Measurements from ENCODE around the gene GREB1.

The GREB1 gene

DNA sequence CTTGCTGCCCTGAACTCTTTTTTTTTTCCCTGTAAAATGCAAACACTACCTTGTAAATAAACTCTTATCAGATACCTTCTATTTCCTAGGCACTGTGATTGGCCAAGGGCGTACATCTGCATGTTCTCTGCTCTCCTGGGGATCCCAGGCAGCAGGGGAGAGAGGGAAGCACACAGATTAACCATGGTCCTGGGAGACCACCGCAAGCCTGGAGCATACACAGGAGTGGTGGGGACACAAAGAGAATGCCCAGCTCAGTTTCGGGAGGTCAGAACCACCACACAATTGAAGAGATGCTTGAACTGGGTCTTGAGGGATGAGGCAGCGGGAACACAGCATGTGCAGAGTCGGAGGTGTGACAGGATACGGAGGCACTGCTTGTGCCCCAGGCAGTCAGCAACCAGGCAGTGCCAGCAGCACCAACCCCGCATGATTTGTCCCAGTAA, 2.1 kb downstream of the GREB1 start:
- no peaks in the 10 kb centered on the region for H3K36me3 ChIP-seq (ENCODE audit: insufficient read depth)
- no peak overlapping the region for H3K4me3 ChIP-seq (IDR thresholded peaks at IDR 0.05; ENCODE audit: insufficient read depth, low read depth, low read length)
- no peak overlapping the region for H3K4me2 ChIP-seq
- H3K9ac ChIP-seq = no peak overlapping the region
- H3K27ac ChIP-seq = no peak overlapping the region
- peaks cover 19% of the 10 kb centered on the region for H3K4me1 ChIP-seq (ENCODE audit: low read depth, poor library complexity, severe bottlenecking)
- no peaks in the 10 kb centered on the region for H4K20me1 ChIP-seq (ENCODE audit: insufficient read depth)
- no peaks in the 10 kb centered on the region for H3K79me2 ChIP-seq (ENCODE audit: insufficient read depth, low read depth)
- TF ChIP-seq, protein P1, sequence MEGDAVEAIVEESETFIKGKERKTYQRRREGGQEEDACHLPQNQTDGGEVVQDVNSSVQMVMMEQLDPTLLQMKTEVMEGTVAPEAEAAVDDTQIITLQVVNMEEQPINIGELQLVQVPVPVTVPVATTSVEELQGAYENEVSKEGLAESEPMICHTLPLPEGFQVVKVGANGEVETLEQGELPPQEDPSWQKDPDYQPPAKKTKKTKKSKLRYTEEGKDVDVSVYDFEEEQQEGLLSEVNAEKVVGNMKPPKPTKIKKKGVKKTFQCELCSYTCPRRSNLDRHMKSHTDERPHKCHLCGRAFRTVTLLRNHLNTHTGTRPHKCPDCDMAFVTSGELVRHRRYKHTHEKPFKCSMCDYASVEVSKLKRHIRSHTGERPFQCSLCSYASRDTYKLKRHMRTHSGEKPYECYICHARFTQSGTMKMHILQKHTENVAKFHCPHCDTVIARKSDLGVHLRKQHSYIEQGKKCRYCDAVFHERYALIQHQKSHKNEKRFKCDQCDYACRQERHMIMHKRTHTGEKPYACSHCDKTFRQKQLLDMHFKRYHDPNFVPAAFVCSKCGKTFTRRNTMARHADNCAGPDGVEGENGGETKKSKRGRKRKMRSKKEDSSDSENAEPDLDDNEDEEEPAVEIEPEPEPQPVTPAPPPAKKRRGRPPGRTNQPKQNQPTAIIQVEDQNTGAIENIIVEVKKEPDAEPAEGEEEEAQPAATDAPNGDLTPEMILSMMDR (conservative IDR thresholded peaks at IDR 0.05; ENCODE audit: low read depth, low read length) = no peak
- no peak overlapping the region for H2AFZ ChIP-seq (ENCODE audit: low read depth)
- H3K27me3 ChIP-seq (ENCODE audit: insufficient read depth, low read depth) = no peaks in the 10 kb centered on the region

DNA sequence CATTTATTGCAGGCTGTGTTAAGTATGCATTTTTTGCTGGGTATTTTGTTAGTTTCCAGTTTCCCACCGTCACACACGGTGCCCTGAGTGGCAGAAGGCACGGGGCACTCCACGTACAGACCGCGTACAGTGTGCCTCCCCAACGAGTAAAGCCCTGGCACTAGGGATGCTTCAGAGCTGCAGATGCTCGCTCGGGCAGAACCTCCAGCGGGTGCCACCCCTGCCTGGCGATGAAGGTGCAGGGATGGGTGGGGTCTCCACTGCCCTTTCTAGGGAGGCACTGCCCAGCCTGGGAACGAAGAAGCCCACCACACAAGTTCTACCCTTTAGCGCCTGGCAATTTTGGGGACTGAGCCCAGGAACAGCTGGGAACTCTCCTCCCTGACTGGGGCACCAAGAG, 4.1 kb downstream of the GREB1 start:
- no peaks in the 10 kb centered on the region for H3K27me3 ChIP-seq (ENCODE audit: insufficient read depth, low read depth)

DNA sequence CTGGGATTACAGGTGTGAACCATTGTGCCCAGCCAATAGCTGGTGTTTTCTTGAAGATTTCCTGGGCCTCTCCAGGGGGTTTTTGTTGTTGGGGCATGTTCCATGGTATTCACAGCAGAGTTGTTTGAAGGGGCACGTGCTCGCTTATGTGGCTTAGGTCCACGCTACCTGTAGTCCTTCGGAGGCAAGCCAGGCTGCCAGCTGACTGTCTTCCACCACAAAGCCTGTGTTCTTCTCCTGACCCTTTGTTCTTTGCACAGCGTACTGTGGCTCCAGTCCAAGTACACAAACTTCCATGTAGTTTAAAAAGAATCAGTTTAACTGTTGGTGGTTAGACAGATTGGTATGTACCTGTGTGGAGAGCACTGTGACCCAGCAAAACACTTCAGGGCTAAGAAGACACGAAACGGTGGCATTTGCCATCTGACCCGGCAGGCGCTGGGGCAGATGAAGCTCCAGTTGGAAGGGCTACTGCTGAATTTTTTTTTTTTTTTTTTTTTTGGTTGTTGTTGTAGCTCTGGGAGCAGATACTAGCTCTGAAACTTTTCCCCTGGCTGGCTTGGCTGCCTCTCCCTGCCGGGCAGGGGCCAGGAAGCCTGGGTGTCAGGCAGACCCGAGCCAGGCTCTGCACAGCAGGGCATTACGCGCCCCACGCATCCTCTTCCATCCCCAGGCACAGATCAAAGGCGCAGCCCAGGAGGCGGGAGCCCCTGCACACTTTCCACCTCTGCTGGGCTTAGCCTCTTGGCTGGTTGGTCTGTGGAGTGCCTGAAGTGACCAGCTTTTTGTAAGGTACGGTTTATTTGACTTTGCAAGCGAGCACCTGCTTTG, 5.7 kb downstream of the GREB1 start:
- Histone ChIP-seq H3K27ac (no peak overlapping the region), H3K36me3 (ENCODE audit: insufficient read depth) (no peaks in the 10 kb centered on the region), H3K27me3 (ENCODE audit: insufficient read depth, low read depth) (no peaks in the 10 kb centered on the region), H3K9ac (no peak overlapping the region), H3K79me2 (ENCODE audit: insufficient read depth, low read depth) (no peaks in the 10 kb centered on the region), H4K20me1 (ENCODE audit: insufficient read depth) (no peaks in the 10 kb centered on the region), H3K4me2 (no peak overlapping the region), H3K4me3 (IDR thresholded peaks at IDR 0.05; ENCODE audit: insufficient read depth, low read depth, low read length) (no peak overlapping the region), H3K4me1 (ENCODE audit: low read depth, poor library complexity, severe bottlenecking) (peaks cover 20% of the 10 kb centered on the region), H2AFZ (ENCODE audit: low read depth) (no peak overlapping the region)
- TF ChIP-seq, protein P1 (conservative IDR thresholded peaks at IDR 0.05; ENCODE audit: low read depth, low read length) = no peak

More for the DNA sequence above, 4.1 kb downstream of the GREB1 start:
- Histone ChIP-seq H3K27ac (no peak overlapping the region), H4K20me1 (ENCODE audit: insufficient read depth) (no peaks in the 10 kb centered on the region), H3K36me3 (ENCODE audit: insufficient read depth) (no peaks in the 10 kb centered on the region), H3K4me1 (ENCODE audit: low read depth, poor library complexity, severe bottlenecking) (peaks cover 23% of the 10 kb centered on the region), H3K79me2 (ENCODE audit: insufficient read depth, low read depth) (no peaks in the 10 kb centered on the region), H3K4me3 (IDR thresholded peaks at IDR 0.05; ENCODE audit: insufficient read depth, low read depth, low read length) (no peak overlapping the region), H2AFZ (ENCODE audit: low read depth) (no peak overlapping the region), H3K4me2 (no peak overlapping the region), H3K9ac (no peak overlapping the region)
- TF ChIP-seq, protein P1 (conservative IDR thresholded peaks at IDR 0.05; ENCODE audit: low read depth, low read length) = no peak

DNA sequence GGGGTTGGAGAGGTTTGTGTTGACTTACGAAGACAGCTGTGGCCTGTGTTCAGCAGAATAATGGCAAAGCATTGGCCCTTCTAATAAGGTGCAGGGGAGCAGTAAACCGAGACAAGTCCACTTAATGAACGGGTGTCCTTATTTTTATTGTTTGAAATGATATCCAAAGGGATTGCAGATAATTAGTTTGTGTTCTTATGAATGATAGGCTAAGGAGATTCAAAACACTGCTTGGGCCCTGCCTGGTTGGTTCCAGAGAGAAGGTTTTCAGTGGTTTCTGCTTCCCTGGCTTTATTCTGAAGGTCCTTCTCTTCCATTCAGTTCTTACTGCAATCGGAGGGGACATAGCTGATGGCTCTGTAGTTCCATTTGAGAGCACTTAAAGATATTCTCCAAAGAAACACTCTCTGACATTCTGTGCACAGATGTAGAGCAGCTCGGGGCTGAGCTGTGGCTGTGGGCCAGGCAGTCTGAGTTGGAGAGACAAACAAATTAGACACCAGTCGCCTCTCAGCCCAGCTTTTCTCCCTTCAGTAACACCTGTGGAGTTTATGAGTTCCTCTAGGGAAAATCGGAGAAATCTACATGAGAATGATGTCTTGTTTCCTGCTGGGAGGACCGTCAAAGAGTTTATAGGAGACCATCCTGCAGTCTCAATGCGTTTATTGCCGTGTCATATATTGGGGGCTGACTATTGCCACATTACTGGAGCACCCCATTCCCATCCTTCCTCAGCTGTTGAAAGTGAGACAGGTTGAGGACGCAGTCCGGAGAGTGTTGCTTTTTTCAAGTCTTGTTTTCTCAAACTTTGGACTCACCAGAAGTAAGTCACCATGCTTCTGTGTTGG, 6.5 kb downstream of the GREB1 start:
- Histone ChIP-seq H3K9ac (no peak overlapping the region), H2AFZ (ENCODE audit: low read depth) (no peak overlapping the region), H3K27ac (no peak overlapping the region), H3K79me2 (ENCODE audit: insufficient read depth, low read depth) (no peaks in the 10 kb centered on the region), H3K4me1 (ENCODE audit: low read depth, poor library complexity, severe bottlenecking) (peaks cover 20% of the 10 kb centered on the region), H3K27me3 (ENCODE audit: insufficient read depth, low read depth) (no peaks in the 10 kb centered on the region), H4K20me1 (ENCODE audit: insufficient read depth) (no peaks in the 10 kb centered on the region), H3K36me3 (ENCODE audit: insufficient read depth) (no peaks in the 10 kb centered on the region), H3K4me2 (no peak overlapping the region), H3K4me3 (IDR thresholded peaks at IDR 0.05; ENCODE audit: insufficient read depth, low read depth, low read length) (no peak overlapping the region)
- TF ChIP-seq, protein P1 (conservative IDR thresholded peaks at IDR 0.05; ENCODE audit: low read depth, low read length) = no peak

All from KMS-11 (cell line).